HEK293 (cell line): ENCODE measurements around the gene RUVBL1.

Experiments
- CTCF ChIA-PET: fragments of 350-600 bp; formaldehyde crosslinking; extraction: SDS; loops from one replicate; lab custom pipeline; 2021; ENCODE audit warnings: antibody characterized with exemption; lab: Yijun Ruan, JAX
- POLR2A ChIA-PET: fragments of 300-600 bp; formaldehyde crosslinking; extraction: SDS; loops from one replicate; lab custom pipeline; 2020; ENCODE audit warnings: antibody characterized with exemption, inconsistent platforms; lab: Yijun Ruan, JAX
- H3K27ac ChIP-seq: fragments of 200-500 bp; sonication (Bioruptor generic); 2 replicates; pipeline ENCODE4 v1.5.1; 2014; ENCODE audit warnings: low read depth, low read length, control low read depth, inconsistent platforms; ENCODE audit errors: extremely low read depth
- H3K36me3 ChIP-seq, 2 experiments: fragments of 200-500 bp in 1 of 2; sonication (Bioruptor generic) in 1 of 2; 1 replicate in 1 of 2; 2 replicates in 1 of 2; pipeline ENCODE4 v1.5.1; 2014 to 2017; ENCODE audit warnings: inconsistent platforms in 2 of 2, low read length in 2 of 2; ENCODE audit not compliant: control insufficient read depth in 2 of 2, insufficient read depth in 1 of 2
- H3K4me1 ChIP-seq: fragments of 200-500 bp; sonication (Bioruptor generic); 2 replicates; pipeline ENCODE4 v1.5.1; 2014; ENCODE audit warnings: mild to moderate bottlenecking, low read length, inconsistent platforms; ENCODE audit not compliant: control insufficient read depth, insufficient read depth
- H3K4me3 ChIP-seq: 2 replicates; pipeline ENCODE4 v1.5.1; 2011; ENCODE audit warnings: low read depth, mild to moderate bottlenecking, control low read depth, low read length, moderate library complexity
- H3K9me3 ChIP-seq: fragments of 200-500 bp; sonication (Bioruptor generic); 2 replicates; pipeline ENCODE4 v1.5.1; 2014; ENCODE audit warnings: low read depth, low read length, inconsistent platforms; ENCODE audit not compliant: control insufficient read depth, insufficient read depth
- EGR2 ChIP-seq: fragments of 450-650 bp; formaldehyde crosslinking; IDR thresholded peaks from 2 replicates; pipeline ENCODE4 v1.5.1; 2016; ENCODE audit warnings: low read depth, missing biosample characterization, missing genetic modification characterization
- MZF1 ChIP-seq: fragments of 450-650 bp; formaldehyde crosslinking; IDR thresholded peaks from 2 replicates; pipeline ENCODE4 v1.5.1; 2017; ENCODE audit warnings: missing biosample characterization, missing genetic modification characterization, borderline replicate concordance
- PRDM10 ChIP-seq: fragments of 450-650 bp; formaldehyde crosslinking; IDR thresholded peaks from 2 replicates; pipeline ENCODE4 v1.5.1; 2016; ENCODE audit warnings: missing biosample characterization, missing genetic modification characterization
- ZBTB11 ChIP-seq: fragments of 450-650 bp; formaldehyde crosslinking; conservative IDR thresholded peaks from 2 replicates; pipeline ENCODE4 v1.5.1; 2016; ENCODE audit warnings: low read depth, missing biosample characterization, missing genetic modification characterization
- ZBTB21 ChIP-seq: fragments of 450-650 bp; formaldehyde crosslinking; IDR thresholded peaks from 2 replicates; pipeline ENCODE4 v1.5.1; 2017; ENCODE audit warnings: missing biosample characterization, missing genetic modification characterization
- ZFP41 ChIP-seq: fragments of 450-650 bp; formaldehyde crosslinking; IDR thresholded peaks from 2 replicates; pipeline ENCODE4 v1.5.1; 2016; ENCODE audit warnings: missing biosample characterization, missing genetic modification characterization, borderline replicate concordance
- ZNF148 ChIP-seq: fragments of 450-650 bp; formaldehyde crosslinking; IDR thresholded peaks from 2 replicates; pipeline ENCODE4 v1.5.0; 2017; ENCODE audit warnings: missing biosample characterization, missing genetic modification characterization, borderline replicate concordance
- ZNF223 ChIP-seq: fragments of 450-650 bp; formaldehyde crosslinking; IDR thresholded peaks from 2 replicates; pipeline ENCODE4 v1.5.1; 2016; ENCODE audit warnings: missing biosample characterization, missing genetic modification characterization
- ZNF239 ChIP-seq: fragments of 450-650 bp; formaldehyde crosslinking; IDR thresholded peaks from 2 replicates; pipeline ENCODE4 v1.5.1; 2016; ENCODE audit warnings: missing biosample characterization, missing genetic modification characterization
- ZNF404 ChIP-seq: fragments of 450-650 bp; formaldehyde crosslinking; IDR thresholded peaks from 2 replicates; pipeline ENCODE4 v1.5.1; 2017; ENCODE audit warnings: missing biosample characterization, missing genetic modification characterization
- ZNF580 ChIP-seq: fragments of 450-650 bp; formaldehyde crosslinking; IDR thresholded peaks from 2 replicates; pipeline ENCODE4 v1.5.1; 2016; ENCODE audit warnings: missing biosample characterization, missing genetic modification characterization
- ZNF610 ChIP-seq: fragments of 450-650 bp; formaldehyde crosslinking; IDR thresholded peaks from 2 replicates; pipeline ENCODE4 v1.5.1; 2016; ENCODE audit warnings: missing biosample characterization, missing genetic modification characterization, borderline replicate concordance
- ZNF639 ChIP-seq: fragments of 450-650 bp; formaldehyde crosslinking; IDR thresholded peaks from 2 replicates; pipeline ENCODE4 v1.5.1; 2016; ENCODE audit warnings: missing biosample characterization, missing genetic modification characterization
- ZNF670 ChIP-seq: fragments of 450-650 bp; formaldehyde crosslinking; IDR thresholded peaks from 2 replicates; pipeline ENCODE4 v1.5.1; 2016; ENCODE audit warnings: missing biosample characterization, missing genetic modification characterization, low read depth
- ZNF704 ChIP-seq: fragments of 450-650 bp; formaldehyde crosslinking; IDR thresholded peaks from 2 replicates; pipeline ENCODE4 v1.5.1; 2016; ENCODE audit warnings: missing biosample characterization, missing genetic modification characterization
- ZSCAN23 ChIP-seq: fragments of 450-650 bp; formaldehyde crosslinking; IDR thresholded peaks from 2 replicates; pipeline ENCODE4 v1.5.1; 2016; ENCODE audit warnings: missing biosample characterization, missing genetic modification characterization

RUVBL1 gene

GRCh38 chr3:128060473-128061381, 62.9 kb downstream of the RUVBL1 start:
- no peaks in the 10 kb centered on the region for H3K4me1 ChIP-seq
- H3K36me3 ChIP-seq, result peaks cover 22 to 96% of the 10 kb centered on the region in 2 experiments; a peak in 2 of 3 replicates
- H3K27ac ChIP-seq, result no peak overlapping the region
- POLR2A ChIA-PET, result no interaction called here
- TF ChIP-seq ZSCAN23 (tag by site-specific recombination), result no peak
- no peak for TF ChIP-seq PRDM10 (tag by site-specific recombination)
- TF ChIP-seq ZBTB21 (tag by site-specific recombination), result no peak
- no peak for TF ChIP-seq ZNF639 (tag by site-specific recombination)
- TF ChIP-seq ZNF223 (tag by site-specific recombination), result no peak
- no peak for TF ChIP-seq ZNF239 (tag by site-specific recombination)
- no peak for TF ChIP-seq ZNF670
- no peak for TF ChIP-seq ZBTB11 (tag by site-specific recombination)
- TF ChIP-seq ZNF404 (tag by site-specific recombination), result no peak
- TF ChIP-seq ZNF580, result no peak
- TF ChIP-seq ZNF610 (tag by site-specific recombination), result no peak
- no peak for TF ChIP-seq ZNF704
- TF ChIP-seq EGR2 (tag by site-specific recombination), result no peak
- CTCF ChIA-PET, result no interaction called here
- no peak overlapping the region for H3K4me3 ChIP-seq
- no peaks in the 10 kb centered on the region for H3K9me3 ChIP-seq

- Histone ChIP-seq H3K27ac (no peak overlapping the region), H3K4me3 (no peak overlapping the region), H3K9me3 (no peaks in the 10 kb centered on the region), H3K36me3 (peaks cover 18 to 80% of the 10 kb centered on the region in 2 experiments; a peak in 2 of 3 replicates), H3K4me1 (0 out of 2 replicates have a peak, but pooled peaks cover 4% of the 10 kb centered on the region)
- TF ChIP-seq ZNF148 (no peak), MZF1 (tag by site-specific recombination) (no peak), ZNF639 (tag by site-specific recombination) (no peak), ZFP41 (no peak)
- POLR2A ChIA-PET, result interaction anchor here (1.0 kb wide), 1 partner anchor 11 kb away, joined by 4 read pairs; no protein-coding TSS in a partner anchor
- CTCF ChIA-PET, result interaction anchor here (0.8 to 1.7 kb wide), 4 partner anchors 12 to 553 kb away, joined by 3 to 7 read pairs (median 3); no protein-coding TSS in a partner anchor
Observed at GRCh38 chr3:128056258-128056657, 67.4 kb downstream of the RUVBL1 start.
